ENCODE results near the gene HELZ.

The HELZ gene

DNA sequence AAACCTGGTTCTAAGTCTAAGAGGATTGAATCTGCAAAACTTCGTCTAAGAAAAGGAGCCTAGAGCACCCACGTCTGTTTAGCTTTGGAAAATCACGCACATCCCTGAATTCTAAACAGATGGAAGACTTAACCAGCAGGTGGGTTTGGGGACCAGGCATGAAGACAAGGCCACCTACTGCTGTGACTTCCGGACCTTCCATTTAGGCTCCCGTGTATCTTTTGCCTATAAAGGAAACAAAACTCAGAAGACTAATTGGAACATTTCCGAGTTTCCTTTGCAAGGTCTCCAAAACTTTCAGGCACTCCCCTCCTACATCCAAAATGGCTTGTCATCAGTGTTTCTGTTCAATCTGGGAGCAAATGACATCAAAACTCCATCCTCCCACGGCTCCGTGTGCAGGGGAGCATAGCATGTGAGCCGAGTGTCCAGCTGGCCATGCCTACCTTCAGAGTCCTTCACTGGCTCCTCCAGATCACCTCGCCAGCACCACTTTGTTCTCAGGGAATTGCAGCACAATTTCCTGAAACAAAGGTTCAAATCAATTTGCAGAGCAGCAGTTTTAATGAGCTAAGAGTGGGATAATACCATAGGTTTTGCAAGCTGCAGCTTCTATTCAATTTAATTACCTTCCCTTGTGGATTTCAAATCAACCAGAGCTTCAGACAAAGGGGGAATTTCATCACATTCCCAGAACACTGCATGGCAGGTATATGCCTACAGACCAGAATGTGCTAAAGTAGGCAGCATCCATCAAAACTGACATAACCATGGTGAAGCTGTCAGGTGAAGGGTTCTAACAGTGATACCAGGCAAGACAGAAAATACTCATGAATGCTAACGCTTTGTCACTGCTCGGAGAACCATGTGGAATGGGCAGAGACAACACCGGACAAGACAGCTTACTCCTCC, 177.2 kb downstream of the HELZ start:
- TF ChIP-seq, protein P1, sequence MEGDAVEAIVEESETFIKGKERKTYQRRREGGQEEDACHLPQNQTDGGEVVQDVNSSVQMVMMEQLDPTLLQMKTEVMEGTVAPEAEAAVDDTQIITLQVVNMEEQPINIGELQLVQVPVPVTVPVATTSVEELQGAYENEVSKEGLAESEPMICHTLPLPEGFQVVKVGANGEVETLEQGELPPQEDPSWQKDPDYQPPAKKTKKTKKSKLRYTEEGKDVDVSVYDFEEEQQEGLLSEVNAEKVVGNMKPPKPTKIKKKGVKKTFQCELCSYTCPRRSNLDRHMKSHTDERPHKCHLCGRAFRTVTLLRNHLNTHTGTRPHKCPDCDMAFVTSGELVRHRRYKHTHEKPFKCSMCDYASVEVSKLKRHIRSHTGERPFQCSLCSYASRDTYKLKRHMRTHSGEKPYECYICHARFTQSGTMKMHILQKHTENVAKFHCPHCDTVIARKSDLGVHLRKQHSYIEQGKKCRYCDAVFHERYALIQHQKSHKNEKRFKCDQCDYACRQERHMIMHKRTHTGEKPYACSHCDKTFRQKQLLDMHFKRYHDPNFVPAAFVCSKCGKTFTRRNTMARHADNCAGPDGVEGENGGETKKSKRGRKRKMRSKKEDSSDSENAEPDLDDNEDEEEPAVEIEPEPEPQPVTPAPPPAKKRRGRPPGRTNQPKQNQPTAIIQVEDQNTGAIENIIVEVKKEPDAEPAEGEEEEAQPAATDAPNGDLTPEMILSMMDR (IDR thresholded peaks at IDR 0.05): no peak
- Histone ChIP-seq H3K4me3 (no peak overlapping the region), H3K4me1 (no peaks in the 10 kb centered on the region), H3K36me3 (peaks cover 0 to 11% (median 0%) of the 10 kb centered on the region in 3 donors), H3K27ac (no peak overlapping the region), H3K27me3 (no peaks in the 10 kb centered on the region), H3K9me3 (no peaks in the 10 kb centered on the region)
- intact Hi-C loops (cut with DNase I; ENCODE audit: low total_unique reads): no loop called here
- DNase-seq: no peak

DNA sequence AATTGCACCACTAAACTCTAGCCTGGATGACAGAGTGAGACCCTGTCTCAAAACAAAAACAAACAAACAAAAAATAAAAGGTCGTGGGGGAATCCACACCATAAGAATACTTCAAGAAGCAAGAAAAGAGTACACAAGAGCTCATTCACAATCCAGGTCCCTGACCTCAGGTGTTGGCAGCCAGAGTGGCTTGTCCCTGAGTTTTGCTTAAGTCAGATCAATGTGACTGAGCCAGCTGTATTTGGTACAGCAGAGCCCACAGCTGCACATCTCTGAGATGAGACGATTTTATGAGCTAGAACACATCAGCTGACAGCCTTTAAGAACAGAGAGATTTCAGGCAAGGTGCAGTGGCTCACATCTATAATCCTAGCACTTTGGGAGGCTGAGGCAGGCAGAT, 178.3 kb downstream of the HELZ start:
- Histone ChIP-seq H3K27me3 (no peaks in the 10 kb centered on the region), H3K9me3 (no peaks in the 10 kb centered on the region), H3K36me3 (peaks cover 0 to under 1% (median 0%) of the 10 kb centered on the region in 3 donors), H3K4me3 (no peak overlapping the region), H3K27ac (no peak overlapping the region), H3K4me1 (no peaks in the 10 kb centered on the region)
- TF ChIP-seq, protein P1 (IDR thresholded peaks at IDR 0.05): no peak
- no peak for DNase-seq
- intact Hi-C loops (cut with DNase I; ENCODE audit: low total_unique reads): no loop called here

DNA sequence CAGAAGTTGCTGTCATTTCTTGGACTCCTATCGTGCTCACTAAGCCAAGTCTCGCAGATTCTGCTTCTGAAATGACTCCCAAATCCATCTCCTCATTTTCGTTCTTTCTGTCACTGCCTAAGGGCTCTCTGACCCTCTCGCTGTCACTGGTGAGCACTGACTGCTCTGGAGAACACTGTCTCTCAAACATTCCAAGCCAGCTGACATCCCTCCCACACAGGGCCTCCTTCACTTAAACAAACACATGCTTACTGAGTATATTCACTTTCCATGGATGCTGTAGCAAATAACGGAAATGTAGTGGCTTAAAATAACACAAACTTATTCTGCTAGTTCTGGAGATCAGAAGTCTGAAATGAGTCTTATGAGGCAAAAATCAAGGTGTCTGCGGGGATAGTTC, 181.9 kb downstream of the HELZ start:
- TF ChIP-seq, protein P1 (IDR thresholded peaks at IDR 0.05): no peak
- no peaks in the 10 kb centered on the region for H3K36me3 ChIP-seq
- H3K4me3 ChIP-seq: no peak overlapping the region
- H3K27me3 ChIP-seq: no peaks in the 10 kb centered on the region
- no peaks in the 10 kb centered on the region for H3K4me1 ChIP-seq
- intact Hi-C loops (cut with DNase I; ENCODE audit: low total_unique reads): no loop called here
- no peaks in the 10 kb centered on the region for H3K9me3 ChIP-seq
- no peak overlapping the region for H3K27ac ChIP-seq
- DNase-seq: no peak

DNA sequence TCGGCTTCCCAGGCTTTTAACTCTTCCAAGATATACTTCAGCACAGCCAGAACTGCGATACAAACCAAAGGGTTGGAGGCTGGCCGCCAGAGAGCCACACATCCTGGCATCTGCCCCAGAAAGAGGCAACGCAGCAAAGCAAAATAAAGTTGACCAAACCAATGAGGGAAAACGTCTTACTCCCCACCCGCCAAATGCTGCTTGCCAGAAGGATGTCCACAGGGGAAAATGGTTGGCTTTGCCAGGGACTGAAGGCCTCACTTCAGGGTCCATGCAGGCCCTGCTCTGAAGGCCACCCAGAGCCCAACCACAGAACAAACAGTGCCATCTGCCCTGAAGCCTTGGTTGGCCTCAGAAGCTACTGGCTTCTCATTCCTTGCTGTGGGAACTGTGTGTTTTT, 185.6 kb downstream of the HELZ start:
- intact Hi-C loops (cut with DNase I; ENCODE audit: low total_unique reads): loop anchor here (10.0 kb wide), 1 partner anchor 65 kb away; no protein-coding TSS in a partner anchor
- no peaks in the 10 kb centered on the region for H3K36me3 ChIP-seq
- H3K4me1 ChIP-seq: no peaks in the 10 kb centered on the region
- no peaks in the 10 kb centered on the region for H3K9me3 ChIP-seq
- TF ChIP-seq, protein P1 (IDR thresholded peaks at IDR 0.05): no peak
- DNase-seq: no peak
- H3K27ac ChIP-seq: no peak overlapping the region
- no peaks in the 10 kb centered on the region for H3K27me3 ChIP-seq
- no peak overlapping the region for H3K4me3 ChIP-seq

DNA sequence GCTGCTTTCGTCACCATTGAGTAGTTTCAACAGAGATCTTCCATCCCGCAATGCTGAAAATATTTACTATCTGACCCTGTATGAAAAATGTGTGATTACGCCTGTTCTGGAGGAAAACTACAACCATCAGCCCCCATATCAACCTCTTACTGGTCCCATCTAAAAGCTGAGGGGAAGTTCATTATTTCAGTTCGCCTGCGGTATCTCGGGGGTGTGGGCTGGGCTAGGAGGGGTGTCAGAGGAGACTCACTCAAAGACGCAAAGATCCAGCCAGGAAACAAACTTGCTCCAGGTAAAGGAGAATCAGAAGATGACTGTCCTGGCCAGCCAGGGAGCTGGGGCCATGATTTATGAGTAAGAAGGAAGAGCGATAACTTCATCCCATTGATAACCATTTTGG, 187.0 kb downstream of the HELZ start:
- intact Hi-C loops (cut with DNase I; ENCODE audit: low total_unique reads): loop anchor here (10.0 kb wide), 1 partner anchor 63 kb away; no protein-coding TSS in a partner anchor
- H3K36me3 ChIP-seq: no peaks in the 10 kb centered on the region
- no peaks in the 10 kb centered on the region for H3K27me3 ChIP-seq
- DNase-seq: no peak
- H3K4me1 ChIP-seq: no peaks in the 10 kb centered on the region
- no peak overlapping the region for H3K27ac ChIP-seq
- no peak overlapping the region for H3K4me3 ChIP-seq
- H3K9me3 ChIP-seq: no peaks in the 10 kb centered on the region
- TF ChIP-seq, protein P1 (IDR thresholded peaks at IDR 0.05): no peak
